Activated CD4-positive, alpha-beta T cell treated with anti-CD3 and anti-CD28 coated beads for 36 hours (primary cell): Measurements from ENCODE around the gene MAP4K5. TPM values are rescaled to one million over a fixed set of nuclear protein-coding genes. Genes with fewer than 3 reads are reported as not detected.

Experiments
- ATAC-seq: fragments of 200-7000 bp; cut with Tn5 transposase; one replicate; pipeline ENCODE4 v1.10.0; 2021; ENCODE audit warnings: mild to moderate bottlenecking, moderate library complexity
- CTCF ChIA-PET: fragments of 350-600 bp; sonication (Branson Sonifier 250); formaldehyde crosslinking; loops from one replicate; lab custom pipeline; 2021; ENCODE audit warnings: antibody characterized with exemption; lab: Charles Lee
- POLR2A ChIA-PET: fragments of 350-600 bp; sonication (Branson Sonifier 250); formaldehyde crosslinking; loops from one replicate; lab custom pipeline; 2021; ENCODE audit warnings: antibody characterized with exemption, inconsistent platforms; lab: Charles Lee
- DNase-seq: peaks from one replicate; pipeline ENCODE4 v3.0.0-alpha.2; 2020
- H3K27ac Mint-ChIP-seq: one replicate; pipeline ENCODE4 v1.8.0; 2021; ENCODE audit warnings: mixed read lengths
- H3K27me3 Mint-ChIP-seq: one replicate; pipeline ENCODE4 v1.8.0; 2021; ENCODE audit warnings: mixed read lengths
- H3K36me3 Mint-ChIP-seq: one replicate; pipeline ENCODE4 v1.8.0; 2021; ENCODE audit warnings: low read depth, mixed read lengths
- H3K4me1 Mint-ChIP-seq: one replicate; pipeline ENCODE4 v1.8.0; 2021; ENCODE audit warnings: mixed read lengths
- H3K4me3 Mint-ChIP-seq: one replicate; pipeline ENCODE4 v1.8.0; 2021; ENCODE audit warnings: mild to moderate bottlenecking, moderate library complexity, mixed read lengths
- H3K9me3 Mint-ChIP-seq: one replicate; pipeline ENCODE4 v1.8.0; 2021; ENCODE audit warnings: low read depth, mixed read lengths
- intact Hi-C, 2 experiments: fragments of 100-400 bp; cut with DNase I in 1 of 2; cut with micrococcal nuclease in 1 of 2; formaldehyde crosslinking; loops; one replicate each; pipeline versions ENCODE4 v1.14.2 to v1.15.1; 2022 to 2024; cut with DNase I, micrococcal nuclease
- total RNA-seq, 2 experiments: library from RNA; stranded (reverse); gene quantifications; one replicate each; pipeline ENCODE4 v1.2.3, GENCODE V29; 2021

MAP4K5 gene
- total RNA-seq, 2 experiments from 2014 or later: 19.1 to 31.2 TPM

DNA sequence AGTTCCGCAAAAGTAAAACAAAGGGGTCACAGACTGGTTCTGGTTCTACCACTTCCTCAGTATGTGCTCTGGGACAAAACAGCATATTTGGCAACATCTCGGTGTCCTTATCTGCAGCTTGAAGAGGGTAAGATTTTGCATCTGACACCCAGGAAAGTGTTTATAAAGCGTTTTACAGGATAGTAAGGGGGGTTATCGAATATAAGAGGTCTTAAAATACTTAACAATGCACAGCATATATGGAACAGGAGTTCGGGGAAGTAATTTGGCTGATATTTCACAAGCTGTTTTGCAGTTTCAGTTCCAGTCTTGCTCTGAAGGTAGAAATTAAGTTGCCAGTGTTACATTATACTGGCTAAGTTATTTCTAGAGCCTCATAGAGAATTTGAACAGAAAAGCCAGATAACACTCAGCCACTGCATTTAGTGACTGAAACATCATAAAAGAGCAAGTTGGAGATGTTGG lies 904 bp upstream of the MAP4K5 start:
- H3K27me3 Mint-ChIP-seq: no peaks in the 10 kb centered on the region
- intact Hi-C loops: loop anchor here (2.0 to 5.0 kb wide), 5 partner anchors 134 to 898 kb away; partner anchors contain the start of genes CDKL1 (in 1 of the 2), DNAAF2 (in 1 of the 2), NEMF (in 1 of the 2) and SAV1 (in 1 of the 2)
- ChIA-PET POLR2A (interaction anchor here (0.8 kb wide), 1 partner anchor 561 kb away, joined by 3 read pairs; no protein-coding TSS in a partner anchor), CTCF (interaction anchor here (0.6 to 2.4 kb wide), 2 partner anchors 212 to 318 kb away, joined by 5 to 14 read pairs; no protein-coding TSS in a partner anchor)
- peaks cover 12% of the 10 kb centered on the region for H3K36me3 Mint-ChIP-seq
- peaks cover 42% of the 10 kb centered on the region for H3K4me1 Mint-ChIP-seq
- DNase-seq (no peak), ATAC-seq (no peak)
- peak overlapping the region; percentile 90 for H3K4me3 Mint-ChIP-seq
- peaks cover 4% of the 10 kb centered on the region for H3K9me3 Mint-ChIP-seq
- H3K27ac Mint-ChIP-seq: peak overlapping the region; percentile 53

DNA sequence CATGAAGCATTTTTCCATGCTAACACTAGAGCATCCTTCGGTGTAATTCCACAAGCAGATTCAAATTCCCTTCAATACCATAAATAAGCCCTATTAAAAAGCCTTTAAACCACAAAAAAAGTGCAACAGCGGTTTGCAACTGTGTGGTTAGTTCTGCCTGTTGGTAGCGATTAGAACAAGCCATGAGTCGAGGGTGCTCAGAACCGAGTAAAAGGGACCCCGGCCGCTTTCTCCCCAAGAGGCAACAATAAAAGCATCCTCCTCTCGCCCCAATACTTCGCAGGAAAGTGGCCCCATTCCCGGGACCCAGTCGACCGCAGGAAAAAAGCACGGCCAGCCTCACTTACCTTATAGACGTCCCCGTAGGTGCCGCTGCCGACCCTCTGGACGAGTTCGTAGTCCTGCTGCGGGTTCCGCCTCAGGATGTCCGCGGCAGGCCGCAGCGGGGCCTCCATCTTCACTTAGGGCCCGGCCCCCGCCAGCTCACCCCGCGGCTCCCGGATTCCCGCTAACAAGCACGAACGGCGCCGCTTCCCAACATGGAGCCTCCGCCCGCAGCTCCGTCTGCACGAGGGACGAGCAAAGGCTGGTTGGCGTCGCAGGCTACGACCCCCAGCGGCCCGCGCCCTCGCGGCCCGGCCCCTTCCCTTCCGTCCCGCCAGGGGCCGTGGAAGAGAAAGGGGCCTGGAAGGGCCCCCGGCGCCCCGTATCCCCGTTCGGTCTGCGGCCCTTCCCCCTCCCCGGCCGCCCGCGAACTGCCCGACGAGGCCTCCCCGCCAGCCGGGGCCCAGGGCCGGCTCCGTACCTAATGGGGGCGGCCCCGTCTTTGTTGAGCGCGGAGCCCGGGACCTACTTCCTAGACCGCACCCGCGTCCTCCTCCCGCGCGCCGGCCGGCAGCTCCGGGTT lies 521 bp downstream of the MAP4K5 start:
- intact Hi-C loops: loop anchor here (1.0 to 5.0 kb wide), 12 partner anchors 11 to 897 kb away; partner anchors contain the start of genes VCPKMT (in 2 of the 2), CDKL1 (in 1 of the 2), DMAC2L (in 1 of the 2) and DNAAF2 (in 1 of the 2)
- ATAC-seq (peak; percentile 5), DNase-seq (peak; percentile 54)

DNA sequence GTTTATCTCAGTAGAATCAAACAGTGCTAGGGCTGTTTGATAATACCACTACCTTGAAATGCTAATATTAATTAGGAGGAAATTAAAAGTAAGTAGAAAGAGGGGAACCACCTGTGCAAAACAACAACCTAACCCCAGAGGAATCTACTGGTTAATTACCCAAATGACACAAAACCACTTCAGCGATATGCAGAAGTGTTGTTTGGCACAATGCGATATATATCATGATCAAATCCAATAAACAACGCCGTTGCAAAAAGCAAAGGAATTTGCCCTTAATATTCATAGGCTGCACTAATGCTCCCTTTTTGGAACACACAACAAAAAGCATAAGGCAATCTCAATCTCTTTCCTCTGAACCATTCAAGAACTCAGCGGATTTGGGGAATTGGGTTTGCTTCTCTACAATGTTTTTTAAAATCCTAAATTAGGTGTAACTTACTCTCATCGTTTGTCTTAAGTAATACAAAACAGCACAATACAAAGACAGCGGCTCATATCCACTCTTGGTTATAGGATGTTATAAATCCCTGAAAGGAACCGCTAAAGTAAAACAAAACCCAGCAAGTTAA lies 1.5 kb downstream of the MAP4K5 start:
- ChIA-PET POLR2A (interaction anchor here (0.6 to 0.7 kb wide), 2 partner anchors 15 to 232 kb away, joined by 3 read pairs; no protein-coding TSS in a partner anchor), CTCF (interaction anchor here (1.0 to 2.0 kb wide), 4 partner anchors 8 to 427 kb away, joined by 3 to 8 read pairs (median 4); partner anchors contain the start of gene L2HGDH)
- H3K36me3 Mint-ChIP-seq: peaks cover 15% of the 10 kb centered on the region
- ATAC-seq (no peak), DNase-seq (no peak)
- H3K27me3 Mint-ChIP-seq: no peaks in the 10 kb centered on the region
- H3K27ac Mint-ChIP-seq: peak overlapping the region; percentile 51
- peaks cover 54% of the 10 kb centered on the region for H3K4me1 Mint-ChIP-seq
- peak overlapping the region; percentile 90 for H3K4me3 Mint-ChIP-seq
- intact Hi-C loops: loop anchor here in 1 of 2 experiments (5.0 kb wide), 2 partner anchors 136 to 679 kb away; partner anchors contain the start of genes NEMF and SAV1
- no peaks in the 10 kb centered on the region for H3K9me3 Mint-ChIP-seq

More for the DNA sequence above, 521 bp downstream of the MAP4K5 start:
- Mint-ChIP-seq H3K27me3 (no peaks in the 10 kb centered on the region), H3K4me3 (peak overlapping the region; percentile 90), H3K27ac (peak overlapping the region; percentile 86), H3K4me1 (peaks cover 47% of the 10 kb centered on the region), H3K36me3 (peaks cover 12% of the 10 kb centered on the region), H3K9me3 (no peaks in the 10 kb centered on the region)
- CTCF ChIA-PET: interaction anchor here (0.6 to 2.4 kb wide), 11 partner anchors 9 to 493 kb away, joined by 3 to 14 read pairs (median 4); partner anchors contain the start of gene L2HGDH
- POLR2A ChIA-PET: interaction anchor here (0.7 kb wide), 1 partner anchor 16 kb away, joined by 3 read pairs; no protein-coding TSS in a partner anchor

DNA sequence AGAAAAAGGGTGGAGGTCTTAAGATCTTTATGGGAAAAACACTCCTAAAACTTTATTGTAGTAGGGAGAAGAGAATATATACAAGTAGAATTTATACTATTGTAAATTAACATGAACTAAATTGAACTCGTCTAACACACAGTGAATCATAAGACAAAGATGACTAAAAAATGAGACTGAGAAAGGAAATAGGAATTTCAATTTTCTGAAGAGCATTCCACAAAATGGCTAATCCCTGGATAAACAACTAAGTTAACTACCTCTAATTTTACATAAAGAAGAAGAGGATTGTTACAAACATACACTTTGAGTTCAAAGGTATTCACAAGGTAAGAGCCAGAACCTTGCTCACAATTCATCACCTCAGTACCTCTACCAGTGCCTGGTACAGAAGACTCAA lies 2.0 kb downstream of the MAP4K5 start:
- Mint-ChIP-seq H3K4me1 (peaks cover 54% of the 10 kb centered on the region), H3K36me3 (peaks cover 15% of the 10 kb centered on the region), H3K4me3 (peak overlapping the region; percentile 90), H3K27ac (no peak overlapping the region), H3K9me3 (no peaks in the 10 kb centered on the region), H3K27me3 (no peaks in the 10 kb centered on the region)
- DNase-seq (no peak), ATAC-seq (no peak)
- CTCF ChIA-PET: no interaction called here
- POLR2A ChIA-PET: no interaction called here
- intact Hi-C loops: loop anchor here in 1 of 2 experiments (5.0 kb wide), 2 partner anchors 137 to 678 kb away; partner anchors contain the start of genes NEMF and SAV1

DNA sequence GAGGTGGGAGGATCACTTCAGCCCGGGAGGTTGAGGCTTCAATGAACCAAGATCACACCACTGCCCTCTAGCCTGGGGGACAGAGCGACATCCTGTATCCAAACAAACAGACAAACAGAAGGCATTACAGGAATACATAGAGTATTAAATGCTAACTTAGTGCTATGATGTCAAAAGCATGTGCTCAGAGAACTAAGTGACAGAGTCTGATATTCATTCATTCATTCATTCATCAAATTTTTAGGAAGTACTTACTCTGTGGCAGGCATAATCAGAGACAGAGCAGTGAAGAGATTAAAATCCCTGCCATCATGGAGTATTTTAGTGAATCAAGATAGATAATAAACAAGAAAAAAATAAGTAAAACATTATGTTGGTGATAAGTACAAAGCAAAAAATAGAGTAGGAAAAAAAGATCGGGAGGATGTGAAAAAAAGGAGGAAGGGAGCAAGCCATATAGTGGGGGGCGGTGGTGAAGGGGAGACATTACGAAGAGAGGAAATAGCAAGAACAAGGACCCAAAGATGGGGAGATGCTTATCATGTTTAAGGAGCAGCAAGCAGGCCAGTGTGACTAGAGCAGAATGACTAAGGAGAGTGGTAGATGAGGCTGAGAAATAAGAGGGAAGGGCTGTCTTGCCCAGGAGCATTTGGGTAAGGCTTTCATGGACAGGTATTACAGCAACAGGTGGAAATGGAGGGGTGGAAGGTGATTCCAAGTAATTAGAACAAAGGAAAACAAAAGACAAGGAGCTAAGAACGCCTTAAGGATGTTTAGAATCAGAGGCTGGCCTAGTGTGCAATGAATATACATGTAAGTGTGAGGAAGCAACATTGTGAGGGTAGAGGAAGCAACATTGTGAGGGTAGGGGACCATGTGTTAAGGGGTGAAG lies 2.8 kb downstream of the MAP4K5 start:
- H3K9me3 Mint-ChIP-seq: no peaks in the 10 kb centered on the region
- CTCF ChIA-PET: interaction anchor here (0.6 kb wide), 1 partner anchor 296 kb away, joined by 3 read pairs; no protein-coding TSS in a partner anchor

DNA sequence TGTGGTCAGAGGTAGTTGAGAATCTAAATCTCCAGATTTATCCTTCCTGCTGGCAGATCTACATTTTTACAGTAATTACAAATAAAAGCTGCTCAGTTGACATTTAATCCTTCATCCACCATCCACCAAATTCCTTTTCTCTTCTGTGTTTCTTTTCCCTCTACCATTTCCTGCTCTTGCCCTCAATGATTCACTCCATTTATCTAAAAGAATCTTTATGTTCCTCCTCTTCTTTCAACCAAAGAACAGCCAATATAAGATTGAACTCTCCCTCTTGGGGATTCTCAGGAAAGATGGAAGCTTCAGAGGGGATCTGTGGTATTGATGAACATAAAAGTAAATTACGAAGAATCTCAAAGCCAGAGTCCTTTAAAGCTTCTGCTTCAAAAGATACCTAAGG lies 4.4 kb downstream of the MAP4K5 start:
- intact Hi-C loops: no loop called here
- Mint-ChIP-seq H3K4me3 (no peak overlapping the region), H3K36me3 (peaks cover 26% of the 10 kb centered on the region), H3K9me3 (no peaks in the 10 kb centered on the region), H3K4me1 (peaks cover 72% of the 10 kb centered on the region), H3K27ac (no peak overlapping the region), H3K27me3 (no peaks in the 10 kb centered on the region)
- POLR2A ChIA-PET: interaction anchor here (0.6 to 0.7 kb wide), 2 partner anchors 335 to 503 kb away, joined by 4 read pairs; no protein-coding TSS in a partner anchor
- CTCF ChIA-PET: interaction anchor here (0.6 to 1.5 kb wide), 4 partner anchors 15 to 207 kb away, joined by 3 to 5 read pairs (median 4); no protein-coding TSS in a partner anchor
- DNase-seq (no peak), ATAC-seq (no peak)

More for the DNA sequence above, 2.8 kb downstream of the MAP4K5 start:
- H3K4me3 Mint-ChIP-seq: peak overlapping the region; percentile 90
- H3K4me1 Mint-ChIP-seq: peaks cover 62% of the 10 kb centered on the region
- no peaks in the 10 kb centered on the region for H3K27me3 Mint-ChIP-seq
- H3K27ac Mint-ChIP-seq: no peak overlapping the region
- peaks cover 19% of the 10 kb centered on the region for H3K36me3 Mint-ChIP-seq
- DNase-seq (no peak), ATAC-seq (no peak)
- intact Hi-C loops: loop anchor here in 1 of 2 experiments (5.0 kb wide), 2 partner anchors 138 to 677 kb away; partner anchors contain the start of genes NEMF and SAV1
- POLR2A ChIA-PET: no interaction called here

DNA sequence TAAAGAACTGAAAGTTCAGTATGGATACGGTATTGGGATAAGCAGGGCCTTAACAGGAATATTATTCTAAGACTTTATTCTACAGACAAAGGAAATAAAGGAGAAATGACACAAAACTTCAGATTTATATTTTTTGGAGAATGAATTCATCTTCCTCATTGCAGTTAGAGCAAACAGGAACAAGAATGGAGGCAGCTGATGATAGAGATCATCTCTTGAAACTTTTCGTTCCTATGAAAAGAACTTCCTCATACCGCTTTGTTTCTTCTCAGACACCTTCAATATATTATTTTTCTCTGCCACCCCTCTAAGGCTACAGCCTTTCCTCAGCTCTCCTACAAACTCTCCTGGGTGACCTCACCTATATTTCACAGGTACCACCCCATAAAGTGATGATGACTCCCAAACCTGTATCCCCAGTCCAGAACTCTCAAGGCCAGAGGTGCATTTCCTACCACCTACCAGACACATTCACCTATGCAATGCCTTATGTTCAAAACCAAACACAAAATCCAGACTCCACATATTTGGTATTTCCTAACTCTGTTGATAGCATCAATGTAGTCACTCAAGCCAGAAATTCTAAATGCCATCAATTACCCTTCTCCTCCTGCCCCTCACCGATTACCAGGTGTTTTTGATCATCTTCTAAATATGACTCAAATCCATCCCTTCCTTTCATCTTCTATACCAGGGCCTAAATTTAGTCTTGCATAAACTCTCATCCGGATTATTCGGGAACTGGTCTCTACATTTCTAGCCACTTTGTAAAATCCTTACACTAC lies 7.4 kb downstream of the MAP4K5 start:
- H3K4me3 Mint-ChIP-seq: peak overlapping the region; percentile 23
- no peaks in the 10 kb centered on the region for H3K27me3 Mint-ChIP-seq
- H3K36me3 Mint-ChIP-seq: peaks cover 23% of the 10 kb centered on the region
- no peak for ATAC-seq
- ChIA-PET CTCF (interaction anchor here (0.6 to 4.1 kb wide), 3 partner anchors 10 to 294 kb away, joined by 3 to 18 read pairs (median 3); no protein-coding TSS in a partner anchor), POLR2A (interaction anchor here (1.0 to 1.5 kb wide), 2 partner anchors 205 to 238 kb away, joined by 3 to 5 read pairs; no protein-coding TSS in a partner anchor)
- peak overlapping the region; percentile 79 for H3K27ac Mint-ChIP-seq
- peaks cover 73% of the 10 kb centered on the region for H3K4me1 Mint-ChIP-seq
- intact Hi-C loops: loop anchor here (5.0 kb wide), 5 partner anchors 163 to 1322 kb away; partner anchors contain the start of genes MGAT2 (in 1 of the 2), RPL36AL (in 1 of the 2) and SOS2 (in 1 of the 2)
- no peaks in the 10 kb centered on the region for H3K9me3 Mint-ChIP-seq
- DNase-seq: no peak

DNA sequence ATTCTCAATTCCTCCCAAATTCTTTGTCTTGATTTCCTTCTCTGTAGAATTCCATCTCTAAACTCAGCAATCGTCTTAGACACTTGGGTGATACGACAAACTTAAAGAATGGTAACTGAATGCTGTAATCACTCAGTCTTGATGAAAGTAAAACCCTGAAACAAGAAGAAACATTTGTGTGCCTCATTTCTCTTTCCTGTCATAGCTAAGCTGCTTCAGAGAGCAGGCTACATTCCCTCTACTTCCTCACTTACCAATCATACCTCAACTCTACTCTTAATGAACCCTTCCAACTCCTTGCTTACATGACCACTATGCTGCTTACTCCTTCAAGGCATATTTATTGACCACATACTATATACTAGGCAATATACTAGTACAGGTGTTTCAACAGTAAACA lies 8.3 kb downstream of the MAP4K5 start:
- CTCF ChIA-PET: interaction anchor here (0.6 to 4.1 kb wide), 6 partner anchors 77 to 699 kb away, joined by 3 to 18 read pairs (median 3); no protein-coding TSS in a partner anchor
- intact Hi-C loops: loop anchor here (5.0 kb wide), 5 partner anchors 162 to 1323 kb away; partner anchors contain the start of genes MGAT2 (in 1 of the 2), RPL36AL (in 1 of the 2) and SOS2 (in 1 of the 2)
- POLR2A ChIA-PET: interaction anchor here (0.5 to 1.5 kb wide), 4 partner anchors 180 to 239 kb away, joined by 3 to 5 read pairs (median 4); no protein-coding TSS in a partner anchor

More for the DNA sequence above, 8.3 kb downstream of the MAP4K5 start:
- Mint-ChIP-seq H3K27ac (peak overlapping the region; percentile 79), H3K4me1 (peaks cover 67% of the 10 kb centered on the region), H3K4me3 (peak overlapping the region; percentile 23), H3K36me3 (peaks cover 18% of the 10 kb centered on the region), H3K27me3 (no peaks in the 10 kb centered on the region), H3K9me3 (no peaks in the 10 kb centered on the region)
- no peak for DNase-seq
- peak; percentile 24 for ATAC-seq
